Measurements from ENCODE around the gene MARCHF7.
"Not testable (repeated sequence)": the region's sequence is repeated elsewhere in the genome, so short reads cannot be mapped to it uniquely, and the experiment has no call there.

The MARCHF7 gene, protein sequence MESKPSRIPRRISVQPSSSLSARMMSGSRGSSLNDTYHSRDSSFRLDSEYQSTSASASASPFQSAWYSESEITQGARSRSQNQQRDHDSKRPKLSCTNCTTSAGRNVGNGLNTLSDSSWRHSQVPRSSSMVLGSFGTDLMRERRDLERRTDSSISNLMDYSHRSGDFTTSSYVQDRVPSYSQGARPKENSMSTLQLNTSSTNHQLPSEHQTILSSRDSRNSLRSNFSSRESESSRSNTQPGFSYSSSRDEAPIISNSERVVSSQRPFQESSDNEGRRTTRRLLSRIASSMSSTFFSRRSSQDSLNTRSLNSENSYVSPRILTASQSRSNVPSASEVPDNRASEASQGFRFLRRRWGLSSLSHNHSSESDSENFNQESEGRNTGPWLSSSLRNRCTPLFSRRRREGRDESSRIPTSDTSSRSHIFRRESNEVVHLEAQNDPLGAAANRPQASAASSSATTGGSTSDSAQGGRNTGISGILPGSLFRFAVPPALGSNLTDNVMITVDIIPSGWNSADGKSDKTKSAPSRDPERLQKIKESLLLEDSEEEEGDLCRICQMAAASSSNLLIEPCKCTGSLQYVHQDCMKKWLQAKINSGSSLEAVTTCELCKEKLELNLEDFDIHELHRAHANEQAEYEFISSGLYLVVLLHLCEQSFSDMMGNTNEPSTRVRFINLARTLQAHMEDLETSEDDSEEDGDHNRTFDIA

GRCh38 chr2:159712143-159712928 is at the start of gene MARCHF7:
Gene MARCHF7 (plus strand): TSS chr2:159712506. CDS start chr2:159729023, 16,517 bp downstream.
- peak; percentile 96 for DNase-seq (ENCODE audit: low read depth)

DNA sequence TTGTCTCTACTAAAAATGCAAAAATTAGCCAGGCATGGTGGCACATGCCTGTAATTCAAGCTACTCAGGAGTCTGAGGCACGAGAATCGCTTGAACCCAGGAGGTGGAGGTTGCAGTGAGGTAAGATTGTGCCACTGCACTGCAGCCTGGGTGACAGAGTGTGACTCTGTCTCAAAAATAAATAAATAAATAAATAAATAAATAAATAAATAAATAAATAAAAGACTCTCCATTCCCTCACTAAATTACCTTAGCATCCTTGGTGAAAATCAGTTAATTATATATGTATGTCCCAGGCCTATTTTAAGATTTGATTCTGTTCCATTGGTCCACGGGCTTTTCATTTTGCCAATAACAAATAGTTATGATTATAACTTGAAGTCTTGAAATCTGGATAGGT is 44.9 kb upstream of the MARCHF7 start:
- not testable (repeated sequence) for DNase-seq (ENCODE audit: low read depth)

GRCh38 chr2:159671047-159671446 is 41.3 kb upstream of the MARCHF7 start:
- no peak for DNase-seq (ENCODE audit: low read depth)

DNA sequence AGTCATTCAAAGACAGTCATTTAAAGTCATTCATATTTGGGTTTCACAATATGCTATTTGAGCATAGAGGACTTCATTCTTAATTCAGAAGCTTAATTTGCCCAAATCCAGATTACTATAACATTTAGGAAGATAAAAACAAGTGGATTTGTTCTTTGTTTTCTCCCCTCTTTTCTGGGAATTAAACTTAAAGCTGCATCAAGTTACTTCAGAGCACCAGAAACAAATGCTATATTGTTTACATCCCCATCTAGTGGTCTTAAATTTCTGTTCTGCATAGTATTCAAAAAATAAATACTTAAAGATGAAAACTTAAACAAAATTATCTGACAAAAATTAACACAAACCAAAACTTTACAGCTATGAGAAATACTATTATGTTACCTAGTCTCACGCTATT is 34.7 kb upstream of the MARCHF7 start:
- peak; percentile 9 for DNase-seq (ENCODE audit: low read depth)

DNA sequence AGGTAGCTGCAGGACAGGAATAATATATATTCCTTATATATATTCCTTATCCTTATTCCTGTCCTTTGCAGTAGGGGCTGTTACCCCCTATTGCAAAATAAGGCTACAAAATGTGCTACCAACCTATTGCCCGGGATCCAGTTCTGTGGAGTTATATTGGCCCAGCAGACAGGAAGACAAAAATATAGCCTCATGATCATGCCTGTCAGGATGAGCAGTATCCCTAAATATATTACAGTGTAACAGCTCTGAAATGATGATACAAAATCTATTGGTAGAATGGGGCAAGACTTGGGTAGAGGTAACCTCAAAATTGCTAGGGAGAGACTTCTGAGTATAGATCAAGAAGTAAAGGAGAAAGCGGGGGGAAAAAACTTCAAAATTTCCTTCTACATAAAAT is 31.6 kb upstream of the MARCHF7 start:
- no peak for DNase-seq (ENCODE audit: low read depth)

DNA sequence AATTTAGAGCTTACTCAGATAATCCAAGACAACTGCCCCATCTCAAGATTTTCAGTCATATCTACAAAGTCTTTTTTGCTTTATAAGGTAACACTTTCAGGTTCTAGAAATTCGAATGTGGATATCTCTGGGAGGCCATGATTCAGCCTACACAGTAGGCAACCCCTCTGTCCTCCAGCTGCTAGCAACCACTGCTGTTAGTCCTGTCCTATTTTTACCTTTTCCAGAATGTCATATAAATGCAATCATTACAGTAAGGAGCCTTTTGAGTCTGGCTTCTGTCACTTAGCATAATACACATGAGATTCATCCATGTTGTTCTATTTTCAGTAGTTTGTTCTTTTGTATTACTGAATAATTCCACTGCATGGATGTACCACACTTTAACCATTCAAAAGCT is 28.5 kb upstream of the MARCHF7 start:
- no peak for DNase-seq (ENCODE audit: low read depth)

GRCh38 chr2:159684796-159685195 is 27.5 kb upstream of the MARCHF7 start:
- DNase-seq (ENCODE audit: low read depth), result peak; percentile 10

DNA sequence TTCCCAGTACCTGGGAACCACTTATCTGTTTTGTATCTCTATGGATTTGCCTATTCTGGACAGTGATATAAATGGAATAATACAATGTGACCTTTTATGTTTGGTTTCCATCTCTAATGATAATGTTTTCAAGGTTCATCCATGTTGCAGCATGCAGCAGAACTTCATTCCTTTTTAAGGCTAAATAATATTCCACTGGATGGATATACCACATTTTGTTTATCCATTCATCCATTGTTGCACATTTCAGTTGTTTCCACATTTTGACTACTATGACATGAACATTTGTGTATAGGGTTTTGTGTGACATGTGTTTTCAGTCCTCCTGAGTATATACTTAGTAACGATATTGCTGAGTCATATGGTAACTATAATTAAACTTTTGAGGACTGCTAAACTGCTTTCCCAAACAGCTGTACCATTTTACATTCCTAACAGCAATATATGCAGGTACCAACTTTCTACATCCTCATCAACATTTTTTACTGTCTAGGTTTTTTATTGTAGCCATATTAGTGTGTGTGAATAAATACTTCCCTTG is 17.7 kb upstream of the MARCHF7 start:
- DNase-seq (ENCODE audit: low read depth), result no peak

DNA sequence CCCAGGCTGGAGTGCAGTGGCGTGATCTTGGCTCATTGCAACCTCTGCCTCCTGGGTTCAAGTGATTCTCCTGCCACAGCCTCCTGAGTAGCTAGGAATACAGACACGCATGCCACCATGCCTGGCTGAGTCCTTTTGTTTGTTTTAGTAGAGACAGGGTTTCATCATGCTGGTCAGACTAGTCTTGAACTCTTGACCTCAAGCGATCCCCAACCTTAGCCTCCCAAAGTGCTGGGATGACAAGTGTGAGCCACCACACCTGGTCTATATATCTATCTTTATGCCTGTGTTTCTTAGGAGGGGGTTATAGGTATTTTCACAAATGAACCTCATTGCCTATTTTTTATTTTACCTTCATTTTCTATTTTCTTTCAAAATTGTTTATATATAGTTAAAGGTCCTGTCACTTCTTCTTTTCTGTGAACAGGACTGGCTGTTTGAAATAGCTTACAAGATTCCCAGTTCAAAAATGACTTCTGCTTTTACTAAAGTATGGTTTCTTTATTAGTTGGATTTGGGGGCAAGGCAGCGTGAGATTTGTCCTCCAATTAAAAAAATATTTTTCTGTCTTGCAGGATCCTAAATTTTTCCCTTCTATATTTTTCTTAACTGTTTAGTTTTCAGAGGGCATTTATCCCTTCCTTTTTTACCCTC is 16.4 kb upstream of the MARCHF7 start:
- no peak for DNase-seq (ENCODE audit: low read depth)

- no peak for DNase-seq (ENCODE audit: low read depth)
These were observed 8.8 kb upstream of the MARCHF7 start for GRCh38 chr2:159703491-159703890.

DNA sequence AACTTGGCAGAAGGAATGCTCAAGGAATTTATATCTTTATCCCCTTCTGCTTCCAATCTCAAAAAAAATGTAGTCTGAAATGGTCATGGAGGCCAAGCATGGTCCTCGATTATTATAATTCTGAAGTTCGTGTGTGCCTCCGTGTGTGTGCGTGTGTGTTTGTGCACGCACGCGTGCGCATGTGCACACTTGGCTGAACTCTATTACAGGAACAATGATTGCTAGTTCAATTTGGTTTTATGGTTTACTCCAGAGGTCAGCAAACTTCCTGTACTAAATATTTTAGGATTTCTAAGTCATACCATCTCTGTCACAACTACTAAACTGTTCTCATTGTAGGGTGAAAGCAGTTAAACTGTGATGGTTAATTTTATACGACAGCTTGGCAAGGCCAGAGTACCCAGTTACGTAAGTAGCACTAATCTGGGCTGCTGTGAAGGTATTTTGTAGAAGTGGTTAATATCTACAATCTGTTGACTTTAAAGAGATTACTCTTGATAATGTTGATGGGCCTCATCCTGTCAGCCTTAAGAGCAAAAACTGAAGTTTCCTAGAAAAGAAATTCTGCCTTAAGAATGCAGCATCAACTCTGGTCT is 5.8 kb upstream of the MARCHF7 start:
- DNase-seq (ENCODE audit: low read depth), result peak; percentile 3

- DNase-seq (ENCODE audit: low read depth), result no peak
These were observed 4.1 kb upstream of the MARCHF7 start for GRCh38 chr2:159708066-159708760.

- no peak for DNase-seq (ENCODE audit: low read depth)
These were observed 1.6 kb upstream of the MARCHF7 start for GRCh38 chr2:159710601-159711180.

GRCh38 chr2:159711562-159712142 is 654 bp upstream of the MARCHF7 start:
- DNase-seq (ENCODE audit: low read depth), result no peak

DNA sequence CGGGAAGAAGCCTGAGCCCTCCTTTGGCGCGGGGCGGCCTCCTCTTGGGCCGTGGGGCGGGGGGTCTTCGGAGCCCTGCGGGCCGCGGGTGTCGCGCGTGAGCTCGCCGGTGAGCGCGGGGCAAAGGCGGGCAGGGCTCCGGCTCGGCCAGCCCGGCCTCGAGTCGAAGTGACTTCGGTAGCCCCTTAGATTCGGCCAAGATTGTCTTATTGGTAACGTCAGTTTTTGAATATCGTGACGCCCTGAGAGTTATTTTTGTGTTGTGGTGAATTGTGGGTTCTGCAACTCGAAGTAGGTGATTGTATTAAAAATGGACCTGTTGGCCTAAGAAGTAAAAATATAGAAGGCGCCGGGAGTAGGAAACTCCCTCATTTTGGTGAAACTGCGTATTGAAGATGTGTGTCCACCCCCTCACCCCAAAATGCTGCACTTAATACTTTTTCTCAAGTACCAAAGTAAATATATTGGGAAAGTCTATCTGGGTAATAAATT is 669 bp downstream of the MARCHF7 start:
- no peak for DNase-seq (ENCODE audit: low read depth)

DNA sequence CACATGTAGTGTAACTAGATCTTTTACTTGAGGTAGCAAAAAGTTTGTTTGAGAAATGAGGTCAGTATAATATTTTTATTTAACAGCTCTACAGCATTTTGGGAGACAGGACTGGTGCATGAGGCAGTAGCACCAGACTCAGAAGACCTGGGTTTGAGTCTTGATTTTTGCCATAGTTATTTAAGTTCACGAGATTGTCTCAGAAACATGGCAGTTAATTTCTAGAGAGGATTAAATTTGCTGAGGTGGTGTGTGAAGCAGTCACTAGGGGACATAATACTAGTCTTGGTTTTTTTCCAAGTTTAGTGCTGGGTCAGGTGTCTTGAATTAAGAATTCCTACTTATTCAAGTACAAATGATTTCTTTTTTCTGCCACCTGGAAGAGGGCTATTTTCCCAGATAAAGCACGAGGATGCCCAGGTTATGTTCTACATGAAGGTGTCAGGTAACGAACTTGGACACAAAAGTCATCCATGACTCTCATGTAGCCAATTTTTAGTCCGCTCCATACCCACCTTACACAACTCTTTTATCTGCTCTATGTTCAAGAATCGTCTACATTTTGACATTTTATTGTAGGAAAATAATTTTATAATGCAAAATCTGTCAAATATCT is 1.4 kb downstream of the MARCHF7 start:
- peak; percentile 52 for DNase-seq (ENCODE audit: low read depth)

DNA sequence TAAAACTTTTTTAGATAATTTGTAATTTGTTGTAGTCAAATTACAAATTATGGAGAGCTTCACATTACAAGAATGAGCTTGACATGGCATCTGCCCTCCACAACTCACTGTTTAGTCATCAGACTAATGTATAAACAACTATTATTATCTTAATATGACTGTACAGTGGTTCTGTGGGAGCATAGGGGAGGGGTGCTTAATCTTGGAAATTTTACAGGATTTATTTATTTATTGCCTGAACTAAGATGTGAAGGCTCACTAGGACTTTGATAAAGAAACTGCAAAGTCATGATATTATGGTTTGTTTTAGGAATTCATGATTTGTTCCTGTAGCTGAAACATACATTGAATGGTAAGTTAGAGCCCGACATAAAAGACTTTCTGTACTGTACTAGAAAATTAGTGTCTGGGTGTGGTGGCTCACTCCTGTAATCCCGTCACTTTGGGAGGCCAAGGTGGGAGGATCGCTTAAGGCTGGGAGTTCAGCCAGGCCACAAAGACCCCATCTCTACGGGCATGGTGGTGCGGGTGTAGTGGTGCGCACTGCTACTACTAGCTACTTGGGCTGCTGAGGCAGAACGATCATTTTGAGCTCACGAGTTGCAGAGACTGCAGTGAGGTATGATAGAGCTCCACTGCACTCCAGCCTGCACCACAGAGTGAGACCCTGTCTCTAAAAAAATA is 2.1 kb downstream of the MARCHF7 start:
- DNase-seq (ENCODE audit: low read depth), result peak; percentile 15

DNA sequence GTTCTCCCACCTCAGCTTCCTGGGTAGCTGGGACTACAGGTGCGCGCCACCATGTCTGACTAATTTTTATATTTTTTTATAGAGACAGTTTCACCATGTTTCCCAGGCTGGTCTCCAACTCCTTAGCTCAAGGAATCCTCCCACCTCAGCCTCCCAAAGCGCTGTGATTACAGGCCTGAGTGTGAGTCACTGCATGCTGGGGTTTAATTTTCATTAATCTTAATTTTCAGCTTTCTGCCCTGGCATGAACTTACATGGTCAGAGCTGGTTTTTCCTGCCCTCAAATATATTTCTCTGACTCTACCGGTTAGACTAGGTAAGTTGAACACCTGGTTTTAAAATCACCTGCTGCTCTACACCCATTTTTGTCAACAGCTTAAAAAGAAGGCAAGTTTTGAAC is 3.1 kb downstream of the MARCHF7 start:
- DNase-seq (ENCODE audit: low read depth), result no peak

DNA sequence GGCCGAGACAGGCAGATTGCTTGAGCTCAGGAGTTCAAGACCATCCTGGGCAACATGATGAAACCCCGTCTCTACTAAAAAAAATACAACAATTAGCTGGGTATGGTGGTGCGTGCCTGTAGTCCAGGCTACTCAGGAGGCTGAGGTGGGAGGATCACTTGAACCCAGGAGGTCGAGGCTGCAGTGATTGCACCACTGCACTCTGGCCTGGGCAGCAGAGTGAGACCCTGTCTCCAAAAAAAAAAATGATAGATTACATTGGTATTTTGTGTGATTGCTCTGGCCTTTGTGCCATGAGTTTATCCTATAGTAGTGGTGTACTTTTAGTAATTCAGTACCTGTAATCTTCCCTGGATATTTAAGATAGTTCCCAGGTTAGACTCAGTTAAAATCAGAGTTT is 4.1 kb downstream of the MARCHF7 start:
- not testable (repeated sequence) for DNase-seq (ENCODE audit: low read depth)

All from fibroblast of gingiva (primary cell).